Retinal pigment epithelial cell (primary cell): Measurements from ENCODE around the gene UCN2.

Experiments
- DNase-seq: peaks from one replicate; pipeline ENCODE4 v3.0.0-alpha.2; 2010; ENCODE audit warnings: low read depth
- H3K4me3 ChIP-seq: 2 replicates; pipeline ENCODE4 v1.5.1; 2011; ENCODE audit warnings: mild to moderate bottlenecking, low read length, control low read depth, moderate library complexity
- TF ChIP-seq, protein P1 (sequence below): conservative IDR thresholded peaks from 2 replicates; pipeline ENCODE4 v1.5.1; 2011; ENCODE audit warnings: low read depth, low read length, control low read depth, inconsistent platforms

The UCN2 gene

DNA sequence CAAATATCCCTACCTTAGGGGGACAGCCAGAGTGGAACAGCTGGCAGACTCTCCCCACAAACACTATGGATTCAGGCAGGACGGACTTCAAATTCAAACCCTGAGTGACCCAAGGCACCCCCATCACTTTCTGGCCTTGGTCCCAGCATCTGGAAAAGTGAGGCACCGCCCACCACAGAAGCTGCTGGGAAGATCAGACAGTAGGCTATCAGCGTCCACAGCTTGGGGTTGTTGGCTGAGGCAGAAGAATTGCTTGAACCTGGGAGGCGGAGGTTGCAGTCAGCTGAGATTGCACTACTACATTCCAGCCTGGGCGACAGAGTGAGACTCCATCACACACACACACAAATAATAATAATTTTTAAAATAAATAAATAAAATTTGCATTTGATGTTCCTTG lies 15.5 kb downstream of the UCN2 start:
- no peak overlapping the region for H3K4me3 ChIP-seq
- DNase-seq = no peak
- TF ChIP-seq, protein P1, sequence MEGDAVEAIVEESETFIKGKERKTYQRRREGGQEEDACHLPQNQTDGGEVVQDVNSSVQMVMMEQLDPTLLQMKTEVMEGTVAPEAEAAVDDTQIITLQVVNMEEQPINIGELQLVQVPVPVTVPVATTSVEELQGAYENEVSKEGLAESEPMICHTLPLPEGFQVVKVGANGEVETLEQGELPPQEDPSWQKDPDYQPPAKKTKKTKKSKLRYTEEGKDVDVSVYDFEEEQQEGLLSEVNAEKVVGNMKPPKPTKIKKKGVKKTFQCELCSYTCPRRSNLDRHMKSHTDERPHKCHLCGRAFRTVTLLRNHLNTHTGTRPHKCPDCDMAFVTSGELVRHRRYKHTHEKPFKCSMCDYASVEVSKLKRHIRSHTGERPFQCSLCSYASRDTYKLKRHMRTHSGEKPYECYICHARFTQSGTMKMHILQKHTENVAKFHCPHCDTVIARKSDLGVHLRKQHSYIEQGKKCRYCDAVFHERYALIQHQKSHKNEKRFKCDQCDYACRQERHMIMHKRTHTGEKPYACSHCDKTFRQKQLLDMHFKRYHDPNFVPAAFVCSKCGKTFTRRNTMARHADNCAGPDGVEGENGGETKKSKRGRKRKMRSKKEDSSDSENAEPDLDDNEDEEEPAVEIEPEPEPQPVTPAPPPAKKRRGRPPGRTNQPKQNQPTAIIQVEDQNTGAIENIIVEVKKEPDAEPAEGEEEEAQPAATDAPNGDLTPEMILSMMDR = no peak

DNA sequence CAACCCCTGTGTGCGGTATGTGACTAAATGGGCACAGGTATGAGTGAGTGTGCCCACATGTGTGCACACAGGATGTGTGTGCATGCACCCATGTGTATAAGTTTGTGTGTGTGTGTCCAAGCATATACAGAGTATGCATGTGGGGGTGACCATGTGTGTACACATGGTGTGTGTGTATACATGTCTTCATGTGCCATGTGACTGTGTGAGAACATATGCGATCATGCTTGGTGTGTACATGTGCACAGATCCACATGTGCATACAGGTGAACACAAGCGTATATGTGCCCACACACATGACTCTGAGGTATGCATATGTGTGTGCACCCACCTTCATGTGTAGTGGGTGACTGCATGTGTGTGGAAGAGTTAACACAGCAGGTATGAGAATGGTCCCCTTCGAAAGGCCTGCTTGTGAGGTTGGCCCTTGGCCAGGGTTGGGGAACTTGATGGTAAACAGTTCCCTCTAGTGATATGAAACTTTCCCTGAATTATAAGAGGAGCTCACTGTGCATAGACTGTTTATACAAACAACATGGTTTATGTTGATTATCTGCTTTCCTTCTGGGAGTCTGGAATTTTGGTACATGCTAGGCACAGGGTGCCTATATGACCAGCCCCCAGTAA lies 17.3 kb downstream of the UCN2 start:
- no peak for DNase-seq
- H3K4me3 ChIP-seq = no peak overlapping the region
- TF ChIP-seq, protein P1 = no peak

DNA sequence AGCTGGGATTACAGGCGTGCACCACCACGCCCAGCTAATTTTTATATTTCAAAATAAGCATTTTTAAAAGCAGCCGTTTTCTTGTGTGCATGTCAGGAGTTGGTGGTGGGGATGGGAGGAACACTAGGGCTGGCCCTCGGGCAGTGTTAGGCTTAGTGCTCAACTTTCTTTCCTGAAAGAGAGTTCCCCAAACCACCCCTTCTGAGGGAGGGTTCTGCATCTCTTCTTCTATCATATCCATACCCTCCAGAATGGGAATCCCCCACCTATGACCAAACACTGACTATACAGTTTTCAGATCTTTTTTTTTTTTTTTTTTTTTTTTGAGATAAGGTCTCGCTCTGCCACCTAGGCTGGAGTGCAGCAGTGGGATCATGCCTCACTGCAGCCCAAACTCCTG lies 19.4 kb downstream of the UCN2 start:
- H3K4me3 ChIP-seq = no peak overlapping the region
- TF ChIP-seq, protein P1 = no peak
- DNase-seq = no peak

DNA sequence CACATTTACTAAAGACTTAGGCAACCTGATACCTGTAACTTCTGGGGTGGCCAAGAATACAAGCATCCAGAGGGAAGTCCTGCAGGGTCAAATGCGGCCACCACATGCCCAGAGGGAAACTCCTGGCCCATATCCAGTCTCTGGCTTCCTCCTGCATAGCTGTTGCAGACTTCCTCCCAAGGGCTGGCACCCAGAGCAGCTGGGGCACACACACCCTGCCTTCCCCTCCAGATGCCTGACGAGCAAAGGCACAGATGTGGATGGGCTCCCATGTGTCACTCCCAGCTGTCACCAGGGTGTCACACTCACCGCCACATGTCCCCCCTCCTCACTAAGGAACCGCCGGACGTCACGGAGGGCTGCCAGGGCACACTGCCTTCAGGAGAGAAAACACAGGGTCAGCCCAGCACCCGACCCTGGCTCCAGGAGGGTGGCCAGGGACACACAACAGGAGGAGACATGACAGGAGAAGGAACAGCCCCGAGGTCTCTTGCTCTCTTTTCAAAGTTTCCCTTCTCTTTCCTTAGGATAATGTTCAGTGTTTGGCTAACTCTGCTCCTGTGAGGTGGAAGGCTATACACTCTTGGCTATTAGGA lies 20.2 kb downstream of the UCN2 start:
- no peak for DNase-seq
- TF ChIP-seq, protein P1 = no peak

DNA sequence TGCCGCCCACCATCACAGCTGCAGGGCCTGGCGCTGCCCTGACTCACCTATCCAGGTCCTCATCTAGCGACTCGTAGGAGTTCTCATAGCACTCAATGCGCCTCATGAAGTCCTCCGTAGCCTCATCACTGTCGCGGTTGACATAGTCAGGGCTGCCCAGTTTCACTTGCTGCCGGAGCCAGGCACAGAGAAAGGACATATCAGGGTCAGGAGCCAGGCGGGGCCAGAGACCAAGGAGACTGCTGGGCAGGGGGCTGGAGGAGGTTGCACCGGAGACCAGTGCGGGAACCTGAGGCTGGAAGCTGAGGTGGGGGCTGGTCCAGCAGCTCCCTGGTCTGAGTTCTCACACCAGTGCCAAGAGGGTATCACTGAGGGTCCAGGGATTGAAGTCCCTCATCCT lies 25.1 kb downstream of the UCN2 start:
- H3K4me3 ChIP-seq = no peak overlapping the region
- TF ChIP-seq, protein P1 = no peak
- DNase-seq = no peak

More for the DNA sequence above, 20.2 kb downstream of the UCN2 start:
- H3K4me3 ChIP-seq = no peak overlapping the region

DNA sequence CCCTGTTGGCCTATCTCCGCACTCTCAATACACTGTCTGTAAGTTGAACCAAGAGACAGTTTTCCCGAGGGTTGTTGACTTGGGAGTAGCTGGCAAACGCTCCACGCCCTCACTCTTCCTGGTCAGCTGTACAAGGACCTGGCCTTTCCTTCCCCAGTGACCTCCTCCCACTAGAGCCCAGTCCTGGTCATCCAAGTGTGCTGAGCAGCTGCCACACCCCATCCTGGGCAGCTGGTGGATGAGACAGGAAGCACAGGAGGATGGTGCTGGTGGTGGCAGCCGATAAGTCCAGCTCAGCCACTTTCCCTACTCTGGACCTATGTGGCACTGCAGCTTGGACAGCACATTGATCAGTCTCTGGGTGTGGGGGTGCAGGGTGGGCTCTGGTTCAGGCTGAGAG lies 26.8 kb downstream of the UCN2 start:
- TF ChIP-seq, protein P1 = no peak
- no peak for DNase-seq
- H3K4me3 ChIP-seq = no peak overlapping the region

DNA sequence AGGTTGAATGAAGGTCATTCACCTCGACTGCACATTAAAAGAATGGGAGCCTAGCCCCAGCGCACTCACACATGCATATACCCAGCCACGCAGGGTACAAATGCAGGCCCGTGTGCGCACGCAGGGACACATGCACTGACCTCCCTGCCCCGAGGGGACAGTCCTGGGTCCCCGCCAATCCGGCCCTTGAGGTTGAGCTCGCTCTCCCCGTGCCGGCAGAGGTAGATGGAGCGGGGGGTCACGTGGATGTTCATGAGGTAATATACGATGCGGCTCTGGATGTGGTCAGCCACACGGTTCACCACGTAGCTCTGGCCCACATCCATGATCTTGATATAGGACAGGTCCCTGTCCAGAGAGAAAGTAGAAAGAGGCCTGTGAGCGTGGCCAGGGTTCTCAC lies 27.5 kb downstream of the UCN2 start:
- H3K4me3 ChIP-seq = no peak overlapping the region
- no peak for DNase-seq
- TF ChIP-seq, protein P1 = no peak
